ENCODE measurements around the gene PLLP. TPM values are rescaled to one million over a fixed set of nuclear protein-coding genes. Genes with fewer than 3 reads are reported as not detected.
A peak's percentile ranks its signal among the peaks of the same experiment; 100 is the strongest.

The PLLP gene
- total and polyA plus RNA-seq, 9 of the 15 experiments (the other 6 are each of a cell fraction or from before 2014, with no cell fraction given) = 0.09 to 0.96 (median 0.27) TPM

DNA sequence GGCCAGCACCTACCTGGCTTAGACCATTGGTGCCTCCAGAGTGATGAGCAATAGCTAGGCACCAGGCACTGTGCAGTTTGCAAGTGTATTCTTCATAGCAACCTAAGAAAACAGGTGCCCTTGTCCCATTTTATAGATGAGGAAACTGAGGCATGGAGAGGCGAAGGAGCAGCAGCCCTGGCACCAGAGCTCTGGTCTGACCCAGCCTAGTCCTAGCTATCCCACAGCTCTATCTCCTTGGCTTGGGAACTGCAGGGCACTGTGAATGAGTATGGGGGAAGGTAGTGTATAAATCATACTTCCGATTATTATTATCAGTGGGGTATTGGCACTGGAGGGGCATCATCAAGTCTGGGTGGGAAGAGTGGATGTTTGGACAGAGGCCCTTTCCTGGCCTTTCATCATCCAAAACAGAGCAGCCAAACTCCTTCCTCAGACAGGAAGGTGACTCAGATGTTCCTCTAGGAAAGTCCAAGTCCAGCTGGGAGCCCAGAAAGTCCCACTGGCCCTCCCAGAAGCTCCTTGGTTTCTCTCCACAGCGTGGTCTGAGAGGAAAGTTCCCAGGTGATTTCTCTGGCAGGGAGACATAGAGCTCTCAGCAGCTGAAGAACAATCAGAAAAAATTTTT lies 32.0 kb upstream of the PLLP start:
- Histone ChIP-seq H3K36me3 (ENCODE audit: control insufficient read depth, insufficient read depth, low read length) (no peaks in the 10 kb centered on the region), H3K79me2 (ENCODE audit: control insufficient read depth, insufficient read depth, low read length) (no peaks in the 10 kb centered on the region), H4K20me1 (replicated peaks; ENCODE audit: control insufficient read depth, insufficient read depth, low read length) (no peaks in the 10 kb centered on the region), H3K27me3 (ENCODE audit: control insufficient read depth in 2 of 2, insufficient read depth in 2 of 2, low read length in 2 of 2) (peaks cover 2 to 9% of the 10 kb centered on the region in 2 experiments; a peak in 3 of 5 replicates), H3K4me1 (replicated peaks in 1 of 2; ENCODE audit: control insufficient read depth in 2 of 2, insufficient read depth in 2 of 2, low read length in 2 of 2) (no peaks in the 10 kb centered on the region), H3K27ac (ENCODE audit: extremely low read depth, low read depth, low read length) (no peak overlapping the region), H3K4me3 (no peak overlapping the region), H3K4me2 (ENCODE audit: insufficient read depth, low read length) (no peak overlapping the region), H3K9me1 (ENCODE audit: control insufficient read depth, insufficient read depth, low read length) (no peaks in the 10 kb centered on the region), H3K9me3 (replicated peaks; ENCODE audit: control insufficient read depth, insufficient read depth, low read depth, low read length) (no peaks in the 10 kb centered on the region), H2AFZ (ENCODE audit: low read depth, low read length) (no peak overlapping the region), H3K9ac (ENCODE audit: insufficient read depth in 1 of 2, low read depth in 2 of 2, low read length in 2 of 2) (peak overlapping the region in 1 of 2 experiments; percentile 36; a peak in 1 of 4 replicates)
- 8% methylated on average over 3 of the region's 3 CpGs for WGBS (ENCODE audit: insufficient coverage, low coverage, missing lambda C conversion rate)
- intact Hi-C loops (cut with micrococcal nuclease) (no loop called here), in situ Hi-C loops (cut with MboI) (no loop called here)
- ChIA-PET CTCF (ENCODE audit: low intra/inter-chr PET ratio) (no interaction called here), POLR2A (no interaction called here)
- DNase-seq (ENCODE audit: extremely low read depth in 1 of 4, low spot score in 3 of 4) (peak in 1 of 4 experiments; percentile 5), ATAC-seq (no peak), FAIRE-seq (no peak)
- BruUV-seq (replicated peaks) = no TSS peak
- no peak for TF ChIP-seq MAX (CRISPR knock-in tag; IDR thresholded peaks at IDR 0.05)
- peak; percentile 62; the same call in 1 of the 2 replicates for TF ChIP-seq JUND (IDR thresholded peaks at IDR 0.05; ENCODE audit: borderline replicate concordance, low read depth, low read length)
- TF ChIP-seq JUND (tag; IDR thresholded peaks at IDR 0.05; ENCODE audit: borderline replicate concordance, low read depth, low read length) = no peak
- no peak for TF ChIP-seq CEBPB (tag; IDR thresholded peaks at IDR 0.05)
- TF ChIP-seq POLR2AphosphoS2 (IDR thresholded peaks at IDR 0.05; ENCODE audit: low read length) = no peak
- no peak for TF ChIP-seq BRF1 (IDR thresholded peaks at IDR 0.05; ENCODE audit: borderline replicate concordance, extremely low read depth, insufficient read length)
- peak; percentile 87 for TF ChIP-seq FOSL1 (tag; conservative IDR thresholded peaks at IDR 0.05)
- no peak for TF ChIP-seq HLTF (IDR thresholded peaks at IDR 0.05)
- no peak for TF ChIP-seq ZNF583 (CRISPR knock-in tag; IDR thresholded peaks at IDR 0.05)
- no peak for TF ChIP-seq PURB (CRISPR knock-in tag; IDR thresholded peaks at IDR 0.05; ENCODE audit: low read depth)
- TF ChIP-seq BCOR (IDR thresholded peaks at IDR 0.05) = no peak
- TF ChIP-seq, protein P1, sequence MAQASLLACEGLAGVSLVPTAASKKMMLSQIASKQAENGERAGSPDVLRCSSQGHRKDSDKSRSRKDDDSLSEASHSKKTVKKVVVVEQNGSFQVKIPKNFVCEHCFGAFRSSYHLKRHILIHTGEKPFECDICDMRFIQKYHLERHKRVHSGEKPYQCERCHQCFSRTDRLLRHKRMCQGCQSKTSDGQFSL (CRISPR knock-in tag; IDR thresholded peaks at IDR 0.05) = no peak
- TF ChIP-seq, protein P1 (tag; IDR thresholded peaks at IDR 0.05) = no peak
- TF ChIP-seq CBX5 (IDR thresholded peaks at IDR 0.05; ENCODE audit: borderline replicate concordance, low read depth) = no peak
- TF ChIP-seq CEBPG (CRISPR knock-in tag; IDR thresholded peaks at IDR 0.05) = no peak
- peak in 1 of 2 experiments; percentile 94; a peak in 2 of 4 replicates for TF ChIP-seq CEBPG (tag; conservative IDR thresholded peaks at IDR 0.05 in 1 of 2, IDR thresholded peaks at IDR 0.05 in 1 of 2)
- no peak for TF ChIP-seq SRSF7 (optimal IDR thresholded peaks at IDR 0.05; ENCODE audit: low read depth, low read length)
- TF ChIP-seq RBM25 (IDR thresholded peaks at IDR 0.05; ENCODE audit: low read depth, low read length, severe bottlenecking) = peak; percentile 2
- no peak for TF ChIP-seq ZFP30 (CRISPR knock-in tag; IDR thresholded peaks at IDR 0.05; ENCODE audit: borderline replicate concordance)
- TF ChIP-seq PREB (CRISPR knock-in tag; IDR thresholded peaks at IDR 0.05) = no peak
- no peak for TF ChIP-seq EWSR1 (IDR thresholded peaks at IDR 0.05; ENCODE audit: borderline replicate concordance, low read depth, partially characterized antibody)
- TF ChIP-seq GABPA (tag; conservative IDR thresholded peaks at IDR 0.05; ENCODE audit: low read depth) = peak; percentile 53
- TF ChIP-seq ZNF77 (CRISPR knock-in tag; IDR thresholded peaks at IDR 0.05) = no peak
- TF ChIP-seq MBD2 (IDR thresholded peaks at IDR 0.05; ENCODE audit: borderline replicate concordance, low read depth) = no peak

Data from K562 (cell line).